Left ventricle myocardium superior (tissue), 1 donor: ENCODE results near the gene HCFC1. TPM values are rescaled to one million over a fixed set of nuclear protein-coding genes. Genes with fewer than 3 reads are reported as not detected.

ENCODE experiments used
- ATAC-seq: fragments of 200-7000 bp; cut with Tn5 transposase; one replicate; pipeline ENCODE4 v1.9.1; 2020; ENCODE audit warnings: mild to moderate bottlenecking, moderate library complexity
- DNase-seq: peaks from one replicate; pipeline ENCODE4 v3.0.0-alpha.2; 2020
- intact Hi-C: fragments of 100-400 bp; cut with micrococcal nuclease; formaldehyde crosslinking; loops from one replicate; pipeline ENCODE4 v1.11.0; 2022
- total RNA-seq: library from RNA; stranded (reverse); fragmentation: NEBNext Ultra II Directional; extraction: Animal tissue kit (Norgen Biotek cat#: 25700); gene quantifications from one replicate; pipeline ENCODE4 v1.2.1, GENCODE V29; 2021
- donor health status: DM: no; HTN: yes; CAD: no; lungs with severe emphysema.

HCFC1 gene
- total RNA-seq, 1 donor from 2014 or later: 27.0 TPM

GRCh38 chrX:153966283-153966688 lies 5.3 kb downstream of the HCFC1 start:
- ATAC-seq (peak; percentile 5), DNase-seq (peak; percentile 51)
- intact Hi-C loops: no loop called here

- ATAC-seq (no peak), DNase-seq (no peak)
- intact Hi-C loops: no loop called here
These were observed 6.2 kb downstream of the HCFC1 start for GRCh38 chrX:153965406-153965805.

GRCh38 chrX:153964105-153964504 lies 7.5 kb downstream of the HCFC1 start:
- ATAC-seq: no peak
- no peak for DNase-seq
- intact Hi-C loops: no loop called here

- intact Hi-C loops: no loop called here
- no peak for DNase-seq
- no peak for ATAC-seq
These were observed 8.1 kb downstream of the HCFC1 start for GRCh38 chrX:153963546-153963945.

- intact Hi-C loops: no loop called here
- DNase-seq (no peak), ATAC-seq (no peak)
These were observed 10.3 kb downstream of the HCFC1 start for GRCh38 chrX:153961292-153961691.

GRCh38 chrX:153960786-153961185 lies 10.8 kb downstream of the HCFC1 start:
- ATAC-seq (no peak), DNase-seq (no peak)
- intact Hi-C loops: no loop called here

- intact Hi-C loops: no loop called here
- no peak for ATAC-seq
- DNase-seq: no peak
These were observed 11.5 kb downstream of the HCFC1 start for GRCh38 chrX:153960077-153960476.

GRCh38 chrX:153959649-153960048 lies 12.0 kb downstream of the HCFC1 start:
- ATAC-seq (no peak), DNase-seq (no peak)
- intact Hi-C loops: loop anchor here (10.0 kb wide), 1 partner anchor 195 kb away; the partner anchor contains the start of gene PLXNB3

GRCh38 chrX:153958605-153959004 lies 13.0 kb downstream of the HCFC1 start:
- no peak for ATAC-seq
- intact Hi-C loops: loop anchor here (10.0 kb wide), 1 partner anchor 194 kb away; the partner anchor contains the start of gene PLXNB3
- DNase-seq: no peak

GRCh38 chrX:153957224-153957623 lies 14.4 kb downstream of the HCFC1 start:
- intact Hi-C loops: loop anchor here (10.0 kb wide), 1 partner anchor 192 kb away; the partner anchor contains the start of gene PLXNB3

GRCh38 chrX:153956044-153956907 lies 15.3 kb downstream of the HCFC1 start:
- ATAC-seq (no peak), DNase-seq (no peak)
- intact Hi-C loops: loop anchor here (10.0 kb wide), 1 partner anchor 191 kb away; the partner anchor contains the start of gene PLXNB3

More at GRCh38 chrX:153957224-153957623, 14.4 kb downstream of the HCFC1 start:
- DNase-seq (no peak), ATAC-seq (no peak)

GRCh38 chrX:153955228-153955732 lies 16.3 kb downstream of the HCFC1 start:
- intact Hi-C loops: loop anchor here (10.0 kb wide), 1 partner anchor 190 kb away; the partner anchor contains the start of gene PLXNB3
- DNase-seq (no peak), ATAC-seq (no peak)

- no peak for DNase-seq
- no peak for ATAC-seq
- intact Hi-C loops: loop anchor here (10.0 kb wide), 1 partner anchor 190 kb away; the partner anchor contains the start of gene PLXNB3
These were observed 16.9 kb downstream of the HCFC1 start for GRCh38 chrX:153954558-153955227.

- DNase-seq: no peak
These were observed 17.6 kb downstream of the HCFC1 start for GRCh38 chrX:153953892-153954557.

GRCh38 chrX:153953342-153953830 lies 18.2 kb downstream of the HCFC1 start:
- intact Hi-C loops: loop anchor here (10.0 kb wide), 1 partner anchor 189 kb away; the partner anchor contains the start of gene PLXNB3
- peak; percentile 74 for ATAC-seq
- DNase-seq: peak; percentile 79

More at GRCh38 chrX:153953892-153954557, 17.6 kb downstream of the HCFC1 start:
- intact Hi-C loops: loop anchor here (10.0 kb wide), 1 partner anchor 189 kb away; the partner anchor contains the start of gene PLXNB3
- peak; percentile 4 for ATAC-seq

GRCh38 chrX:153952373-153953026 lies 19.1 kb downstream of the HCFC1 start:
- DNase-seq: no peak
- intact Hi-C loops: loop anchor here (10.0 kb wide), 1 partner anchor 188 kb away; the partner anchor contains the start of gene PLXNB3

GRCh38 chrX:153951683-153952372 lies 19.8 kb downstream of the HCFC1 start:
- ATAC-seq: no peak
- no peak for DNase-seq
- intact Hi-C loops: loop anchor here (10.0 kb wide), 1 partner anchor 187 kb away; the partner anchor contains the start of gene PLXNB3

More at GRCh38 chrX:153952373-153953026, 19.1 kb downstream of the HCFC1 start:
- ATAC-seq: no peak
